HepG2 (cell line): ENCODE data around the gene ARHGAP30. TPM values are rescaled to one million over a fixed set of nuclear protein-coding genes. Genes with fewer than 3 reads are reported as not detected.

Experiments used
- ATAC-seq: fragments of 200-7000 bp; cut with Tn5 transposase; 3 replicates; pipeline ENCODE4 v1.9.1; 2020; ENCODE audit warnings: mild to moderate bottlenecking, moderate library complexity
- BruUV-seq: library from RNA; stranded (reverse); fragments of 400-500 nt; replicated peaks from 2 replicates; lab custom pipeline; 2021; lab: Mats Ljungman, UMichigan
- CTCF ChIA-PET: fragments of 300-600 bp; formaldehyde crosslinking; extraction: SDS; loops from one replicate; lab custom pipeline; 2021; ENCODE audit warnings: low total read pairs, inconsistent platforms, low intra/inter-chr PET ratio; lab: Yijun Ruan, JAX
- POLR2A ChIA-PET: fragments of 350-600 bp; sonication (Branson Sonifier 250); formaldehyde crosslinking; loops from one replicate; lab custom pipeline; 2020; ENCODE audit warnings: antibody characterized with exemption, inconsistent platforms; lab: Yijun Ruan, JAX
- DNase-seq: peaks from one replicate; pipeline ENCODE4 v3.0.0-alpha.2; 2015; ENCODE audit warnings: low spot score
- FAIRE-seq: peaks from 3 replicates; lab custom pipeline; 2011; peaks lifted over from hg19 to GRCh38; lab: Jason Lieb, UNC
- H2AFZ ChIP-seq: one replicate; pipeline ENCODE4 v1.6.1; 2011; ENCODE audit warnings: low read length, inconsistent platforms
- H3K27ac ChIP-seq: fragments of 300-600 bp; 3 replicates; pipeline ENCODE4 v1.8.0; 2011; ENCODE audit warnings: mixed run types, mild to moderate bottlenecking, mixed read lengths, low read length, inconsistent platforms; ENCODE audit not compliant: insufficient read depth; ENCODE audit errors: extremely low read length
- H3K27me3 ChIP-seq, 2 experiments: fragments of 200-600 bp in 1 of 2; 2 replicates in 1 of 2; 3 replicates in 1 of 2; pipeline versions ENCODE4 v1.6.0 to v1.8.0; 2011; ENCODE audit warnings: low read length in 2 of 2, mild to moderate bottlenecking in 2 of 2, moderate library complexity in 2 of 2, inconsistent platforms in 1 of 2; ENCODE audit not compliant: insufficient read depth in 2 of 2, control insufficient read depth in 1 of 2
- H3K36me3 ChIP-seq, 2 experiments: fragments of 200-600 bp in 1 of 2; replicated peaks in 1 of 2; 2 replicates in 1 of 2; 3 replicates in 1 of 2; pipeline versions ENCODE4 v1.5.1 to v1.8.0; 2011; ENCODE audit warnings: low read length in 2 of 2, inconsistent platforms in 1 of 2; ENCODE audit not compliant: insufficient read depth in 2 of 2, control insufficient read depth in 1 of 2
- H3K4me1 ChIP-seq: 2 replicates; pipeline ENCODE4 v1.5.1; 2012; ENCODE audit warnings: low read length, inconsistent platforms; ENCODE audit not compliant: insufficient read depth
- H3K4me2 ChIP-seq: 2 replicates; pipeline ENCODE4 v1.6.0; 2011; ENCODE audit warnings: low read depth, low read length, inconsistent platforms
- H3K4me3 ChIP-seq, 3 experiments: fragments of 200-600 bp in 1 of 3; sonication (generic), shearing (Covaris generic) in 1 of 3; replicated peaks in 1 of 3; 2 replicates each; pipeline ENCODE4 v1.5.1; 2011 to 2016; ENCODE audit warnings: low read length in 3 of 3, inconsistent platforms in 2 of 3, low read depth in 2 of 3, mild to moderate bottlenecking in 2 of 3, control low read depth in 1 of 3, mixed read lengths in 1 of 3; ENCODE audit not compliant: insufficient read depth in 1 of 3
- H3K79me2 ChIP-seq: one replicate; pipeline ENCODE4 v1.6.1; 2011; ENCODE audit warnings: low read length, inconsistent platforms; ENCODE audit not compliant: insufficient read depth
- H3K9ac ChIP-seq: 2 replicates; pipeline ENCODE4 v1.6.0; 2011; ENCODE audit warnings: mild to moderate bottlenecking, low read depth, low read length, inconsistent platforms; ENCODE audit not compliant: insufficient read depth
- H3K9me3 ChIP-seq: 2 replicates; pipeline ENCODE4 v1.5.1; 2012; ENCODE audit warnings: mild to moderate bottlenecking, low read length
- H4K20me1 ChIP-seq: 2 replicates; pipeline ENCODE4 v1.6.0; 2011; ENCODE audit warnings: inconsistent platforms, mild to moderate bottlenecking, low read length, moderate library complexity; ENCODE audit not compliant: insufficient read depth
- GATAD1 ChIP-seq: IDR thresholded peaks from 2 replicates; pipeline ENCODE4 v1.6.1; 2016; ENCODE audit warnings: missing genetic modification reagents, missing compliant biosample characterization
- NFATC3 ChIP-seq: sonication (generic); formaldehyde crosslinking; IDR thresholded peaks from 2 replicates; pipeline ENCODE4 v1.5.1; 2020; ENCODE audit warnings: mild to moderate bottlenecking, missing genetic modification reagents
- PAWR ChIP-seq: sonication (generic); formaldehyde crosslinking; IDR thresholded peaks from 2 replicates; pipeline ENCODE4 v1.4.0; 2020; ENCODE audit warnings: missing genetic modification reagents, mild to moderate bottlenecking, borderline replicate concordance
- POLR2AphosphoS2 ChIP-seq: IDR thresholded peaks from 2 replicates; pipeline ENCODE4 v1.6.1; 2011; ENCODE audit warnings: low read depth, low read length, improper control_type of control experiment
- RBM22 ChIP-seq: fragments of 200-400 bp; formaldehyde crosslinking; optimal IDR thresholded peaks from 2 replicates; pipeline ENCODE3; 2017; ENCODE audit warnings: mild to moderate bottlenecking, low read length, moderate library complexity
- U2AF2 ChIP-seq: fragments of 200-400 bp; formaldehyde crosslinking; IDR thresholded peaks from 2 replicates; pipeline ENCODE4 v1.6.1; 2017; ENCODE audit warnings: low read depth, mild to moderate bottlenecking, low read length
- ZNF619 ChIP-seq: sonication (generic); formaldehyde crosslinking; IDR thresholded peaks from 2 replicates; pipeline ENCODE4 v1.4.0; 2020; ENCODE audit warnings: mild to moderate bottlenecking, missing genetic modification reagents
- WGBS: methylation state at CpG from one replicate; pipeline ENCODE4 v1.1.6; 2017; ENCODE audit warnings: low lambda C conversion rate; 5-methylcytosine and 5-hydroxymethylcytosine counted together
- in situ Hi-C: cut with HindIII; loops from 2 replicates; pipeline ENCODE4 v1.10.0; 2017; ENCODE audit warnings: low pct_unique_long_range_greater_than_20kb; ENCODE audit not compliant: extremely low pct_ligation_motif_present
- intact Hi-C: fragments of 100-400 bp; cut with micrococcal nuclease; formaldehyde crosslinking; loops from one replicate; pipeline ENCODE4 v1.10.0; 2022; ENCODE audit not compliant: unreplicated experiment
- polyA plus RNA-seq, 8 experiments: library from polyadenylated mRNA; depleted of rRNA in 3 of 8; stranded (reverse) in 7 of 8; unstranded in 1 of 8; fragments of >200 nt; fragmentation: Illumina TruSeq in 4 of 8; extraction: Trizol in 4 of 8; gene quantifications; 2 replicates each; pipeline versions ENCODE4 v1.2.1 to v1.2.3, GENCODE V29; 2011 to 2016; ENCODE audit warnings: low read depth in 4 of 8, missing spikeins in 1 of 8, mixed read lengths in 1 of 8; ENCODE audit not compliant: insufficient read depth in 1 of 8
- total RNA-seq, 5 experiments: library from RNA; depleted of rRNA; stranded (reverse); fragments of >200 nt; fragmentation: Illumina TruSeq; extraction: Trizol; gene quantifications; 2 replicates each; pipeline ENCODE4 v1.2.3, GENCODE V29; 2016; ENCODE audit warnings: low read depth in 1 of 5

The ARHGAP30 gene
- total and polyA plus RNA-seq, 2 of the 13 experiments (the other 11 are each of a cell fraction or from before 2014, with no cell fraction given): 0.13 to 0.20 TPM

DNA sequence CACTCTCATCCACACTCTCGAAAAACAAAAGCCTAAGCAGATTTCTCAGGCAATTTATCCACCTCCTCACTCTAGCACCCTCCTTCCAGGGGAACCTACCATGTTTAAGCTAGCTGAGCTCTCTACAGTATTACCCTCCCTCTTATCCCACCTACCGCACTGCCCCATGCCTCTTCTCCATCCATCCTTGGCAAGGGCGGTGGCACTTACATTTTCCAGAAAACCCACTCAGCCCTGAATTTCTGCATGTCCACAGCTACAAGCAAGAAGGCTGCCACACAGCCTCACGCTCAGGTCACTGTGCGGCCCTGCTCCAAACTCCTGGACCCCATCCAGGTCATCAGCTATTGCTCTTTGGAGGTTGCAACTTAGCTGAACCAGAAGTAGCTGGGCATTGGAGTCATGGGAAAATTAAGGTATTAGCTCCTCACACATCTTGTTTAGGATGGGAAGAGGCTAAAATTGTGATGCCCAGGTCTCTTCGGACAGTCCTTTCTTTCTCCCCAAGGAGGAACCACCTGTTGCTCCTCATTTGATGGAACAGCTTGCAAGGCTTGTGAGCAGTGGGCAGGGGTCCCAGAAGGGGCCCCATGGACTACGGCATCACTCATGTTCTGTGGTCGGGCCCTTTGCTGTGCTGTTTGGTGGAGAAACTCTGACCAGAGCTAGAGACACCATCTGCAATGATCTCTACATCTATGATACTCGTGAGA, 29.6 kb upstream of the ARHGAP30 start:
- POLR2A ChIA-PET: interaction anchor here (1.2 to 2.5 kb wide), 3 partner anchors 13 to 33 kb away, joined by 3 to 11 read pairs (median 9); partner anchors contain the start of genes DEDD, NIT1 and PFDN2
- peaks cover 13% of the 10 kb centered on the region for H3K4me1 ChIP-seq
- peak overlapping the region in 2 of 3 experiments; percentile 87 to 90; a peak in 3 of 6 replicates for H3K4me3 ChIP-seq
- BruUV-seq: no TSS peak
- H3K79me2 ChIP-seq: peaks cover 5% of the 10 kb centered on the region
- DNase-seq (no peak), FAIRE-seq (no peak), ATAC-seq (peak; percentile 11)
- H4K20me1 ChIP-seq: no peaks in the 10 kb centered on the region
- intact Hi-C loops (no loop called here), in situ Hi-C loops (loop anchor here (10.0 kb wide), 1 partner anchor 104 kb away; no protein-coding TSS in a partner anchor)
- peaks cover 6 to 20% of the 10 kb centered on the region in 2 experiments for H3K36me3 ChIP-seq
- no peak overlapping the region for H2AFZ ChIP-seq
- peak overlapping the region; percentile 89 for H3K4me2 ChIP-seq
- WGBS: 97% methylated on average over 9 of the region's 9 CpGs
- H3K9ac ChIP-seq: peak overlapping the region; percentile 75; the same call in 1 of the 2 replicates
- H3K27ac ChIP-seq: no peak overlapping the region
- TF ChIP-seq POLR2AphosphoS2 (peak; percentile 23; the same call in 1 of the 2 replicates), U2AF2 (no peak), RBM22 (peak; percentile 47), ZNF619 (CRISPR knock-in tag) (no peak), PAWR (CRISPR knock-in tag) (no peak), NFATC3 (CRISPR knock-in tag) (no peak), GATAD1 (CRISPR knock-in tag) (no peak)
- peaks cover 0 to 3% of the 10 kb centered on the region in 2 experiments; a peak in 1 of 5 replicates for H3K27me3 ChIP-seq
- CTCF ChIA-PET: interaction anchor here (3.3 kb wide), 1 partner anchor 26 kb away, joined by 50 read pairs; no protein-coding TSS in a partner anchor
- H3K9me3 ChIP-seq: no peaks in the 10 kb centered on the region
